ENCODE results near the gene CACNA1B.
"Not testable (repeated sequence)": the region's sequence is repeated elsewhere in the genome, so short reads cannot be mapped to it uniquely, and the experiment has no call there.

CACNA1B gene

DNA sequence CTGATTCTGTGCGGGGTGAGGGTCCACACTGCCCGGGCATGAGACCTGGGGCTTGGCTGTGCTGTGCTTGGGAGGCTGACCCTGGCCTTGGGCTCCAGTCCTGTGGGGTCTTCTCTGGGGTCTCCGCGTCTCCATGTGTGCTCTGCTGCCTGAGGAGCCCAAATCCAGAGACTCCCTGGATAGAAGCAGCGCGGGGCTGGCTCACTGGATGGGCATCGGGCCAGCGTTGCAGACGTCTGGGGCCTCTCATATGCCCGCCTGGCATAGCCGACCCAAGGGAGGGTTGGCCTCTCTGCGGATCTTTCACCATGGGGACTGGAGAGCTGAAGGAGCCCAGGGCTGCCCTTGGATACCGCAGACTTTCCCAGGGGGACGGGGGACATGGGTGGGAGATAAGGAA is 12.4 kb downstream of the CACNA1B start:
- DNase-seq (ENCODE audit: low spot score): not testable (repeated sequence)

DNA sequence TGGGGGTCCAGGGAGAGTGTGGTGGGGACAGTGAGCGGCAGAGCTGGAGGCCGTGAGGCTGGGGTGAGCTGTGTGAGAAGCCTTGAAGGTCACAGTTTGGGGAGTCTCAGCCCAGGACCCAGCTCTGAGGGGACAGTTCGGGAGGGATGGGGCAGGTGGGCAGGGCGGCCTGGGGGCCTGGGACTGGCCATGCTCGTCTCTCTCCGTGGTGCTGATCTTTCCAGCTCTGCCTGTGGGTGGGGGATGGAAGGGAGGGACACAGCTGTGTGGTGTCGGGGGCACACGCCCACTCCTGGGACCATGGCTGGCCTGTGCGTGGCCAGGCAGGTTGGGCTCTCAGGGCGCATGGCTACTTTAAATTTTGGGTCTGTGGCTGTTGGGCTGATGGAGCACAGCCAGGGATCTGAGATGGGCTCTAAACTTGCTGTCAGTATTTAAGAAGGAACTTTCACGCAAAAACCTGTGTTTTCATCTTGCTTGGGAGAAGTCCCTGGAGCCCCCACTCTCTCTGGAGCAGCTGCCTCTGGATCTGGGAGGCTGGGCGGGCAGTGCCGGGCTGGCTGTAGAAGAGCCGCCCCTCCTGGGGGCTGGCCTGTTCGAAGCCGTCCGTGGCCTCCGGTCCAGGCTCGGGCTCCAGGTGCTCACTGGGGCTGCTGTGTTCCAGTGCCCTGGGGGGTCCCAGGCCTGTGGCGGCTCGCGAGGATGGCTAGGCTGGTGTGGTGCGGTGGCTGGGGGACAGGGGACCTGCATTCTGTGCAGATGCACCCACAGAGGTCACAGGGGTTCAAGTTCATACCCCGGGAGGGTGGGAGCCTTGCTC is 13.4 kb downstream of the CACNA1B start:
- not testable (repeated sequence) for DNase-seq (ENCODE audit: low spot score)

DNA sequence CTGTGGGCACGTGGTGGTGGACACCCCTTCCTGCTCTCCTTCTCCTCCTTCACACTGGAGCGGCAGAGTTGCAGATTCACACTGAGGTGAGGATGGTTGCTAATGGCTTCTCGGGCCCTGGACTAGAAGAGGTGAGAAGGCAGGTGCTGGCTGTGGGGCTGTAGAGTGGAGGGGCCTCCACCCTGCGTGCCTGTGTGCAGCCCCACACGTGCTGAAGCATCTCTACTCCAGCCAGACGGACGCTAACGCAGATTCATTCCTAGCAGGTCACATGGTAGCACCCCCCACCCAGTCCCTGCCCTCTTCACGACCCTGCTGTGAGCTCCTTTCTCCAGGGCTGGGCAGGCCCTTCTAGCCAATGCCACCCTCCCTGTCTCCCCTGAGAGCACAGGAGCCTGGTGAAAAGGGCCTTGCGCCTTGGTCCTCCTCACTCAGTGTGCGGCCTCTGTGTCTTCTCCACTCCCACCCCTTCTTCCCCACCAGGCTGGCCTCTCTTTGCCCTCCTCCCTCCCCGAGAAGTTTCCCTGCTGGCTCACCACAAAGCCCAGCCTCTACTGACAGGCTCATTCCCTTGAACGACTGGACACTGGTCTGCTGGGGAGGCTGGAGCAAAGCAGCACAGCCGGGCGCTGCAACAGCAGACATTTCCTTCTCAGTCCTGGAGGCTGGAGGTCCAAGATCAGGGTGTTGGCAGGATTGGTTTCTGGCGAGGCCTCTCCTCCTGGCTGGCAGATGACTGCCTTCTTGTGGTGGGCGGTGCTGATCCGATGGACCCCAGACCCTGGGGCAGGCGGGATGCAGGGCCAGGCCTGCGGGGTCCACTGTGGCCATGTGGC is 14.2 kb downstream of the CACNA1B start:
- no peak for DNase-seq (ENCODE audit: low spot score)

DNA sequence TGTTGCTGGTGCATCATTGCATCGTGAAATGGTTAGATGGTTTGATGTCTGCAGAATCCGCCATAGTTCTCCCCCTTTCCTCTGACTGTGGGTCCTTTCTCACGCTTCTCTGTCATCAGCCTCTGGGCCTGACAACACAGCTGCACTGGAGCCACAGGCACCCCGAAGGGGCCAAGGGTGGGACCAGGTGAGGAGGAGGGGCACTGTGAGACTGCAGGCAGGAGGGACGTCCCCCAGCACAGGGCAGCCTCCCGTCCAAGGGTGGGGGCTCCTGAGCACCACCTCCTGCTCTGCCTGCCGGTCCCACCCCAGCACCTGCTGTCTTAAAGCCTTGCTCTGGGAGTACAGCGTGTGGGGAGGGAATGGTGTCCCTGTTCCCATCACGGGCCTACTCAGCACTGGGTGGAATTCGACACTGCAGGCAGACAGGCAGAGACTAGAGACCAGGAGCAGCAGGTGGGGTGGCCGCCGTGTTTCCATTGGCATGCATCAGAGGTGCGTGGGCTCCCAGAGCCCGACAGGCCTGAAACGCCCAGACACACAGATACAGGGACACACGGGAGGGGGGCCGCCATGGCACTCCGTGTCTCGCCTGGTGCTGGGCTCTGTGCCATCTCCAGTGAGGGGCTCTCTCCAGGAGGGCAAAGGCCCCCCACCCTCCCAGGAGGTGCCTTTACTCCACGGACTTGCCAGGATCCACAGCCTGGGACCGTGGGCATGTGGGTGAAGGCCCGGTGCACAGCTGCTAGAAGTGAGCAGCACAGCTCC is 15.0 kb downstream of the CACNA1B start:
- peak; percentile 6 for DNase-seq (ENCODE audit: low spot score)

DNA sequence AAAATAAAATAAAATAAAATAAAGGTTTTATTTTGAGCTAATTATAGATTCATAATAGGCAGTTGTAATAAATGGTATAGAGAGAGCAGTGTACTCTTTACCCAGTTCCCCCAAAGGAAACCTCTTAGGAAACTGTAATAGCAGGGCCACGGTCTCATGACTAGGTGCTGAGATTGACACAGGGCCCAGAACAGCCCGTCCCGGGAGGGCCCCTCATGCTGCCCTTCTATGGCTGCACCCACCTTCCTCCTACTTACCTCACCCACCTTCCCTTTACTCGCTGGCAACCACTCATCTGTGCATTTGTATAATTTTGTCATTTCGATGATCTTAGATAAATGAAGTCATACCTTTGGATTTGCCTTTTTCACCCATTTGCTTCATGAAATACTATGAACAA is 16.1 kb downstream of the CACNA1B start:
- no peak for DNase-seq (ENCODE audit: low spot score)

DNA sequence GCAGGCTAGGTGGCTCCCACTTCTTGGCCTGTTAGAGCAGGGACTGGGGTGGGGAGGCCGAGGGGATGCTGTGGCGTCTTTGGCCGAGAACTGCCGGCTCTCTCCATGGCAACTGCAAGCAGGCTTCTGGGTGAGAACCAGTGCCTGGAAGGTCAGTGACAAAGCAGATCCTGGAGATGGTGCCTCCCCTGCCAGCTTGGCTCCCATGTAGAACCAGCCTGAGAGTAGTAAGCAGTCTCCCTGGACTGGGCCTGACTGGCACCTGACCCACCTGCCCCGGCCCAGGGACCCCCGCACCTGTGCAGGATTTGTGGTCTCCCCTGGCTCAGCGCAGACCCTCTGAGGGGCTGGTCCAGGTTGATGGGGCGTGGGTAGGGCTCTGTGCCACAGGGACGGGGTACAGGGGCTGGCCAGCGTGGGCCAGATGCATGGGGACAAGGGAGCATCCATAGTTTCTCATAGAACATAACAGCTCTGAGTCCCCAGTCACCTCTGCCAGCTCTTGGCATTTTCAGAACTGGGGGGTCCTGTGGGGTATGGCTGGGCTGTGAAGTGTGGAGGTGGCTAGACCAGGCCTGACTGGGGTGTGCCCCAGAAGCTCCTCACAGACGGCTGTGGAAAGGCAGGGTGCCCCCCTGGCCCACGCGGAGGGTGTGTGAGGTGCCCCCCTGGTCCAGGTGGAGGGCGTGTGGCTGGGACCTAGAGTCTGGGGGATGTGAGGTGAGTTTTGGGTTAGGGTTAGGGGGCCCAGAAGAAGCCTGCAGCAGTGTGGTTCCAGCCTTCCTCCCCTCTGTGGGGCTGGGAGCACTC is 22.2 kb downstream of the CACNA1B start:
- no peak for DNase-seq (ENCODE audit: low spot score)

DNA sequence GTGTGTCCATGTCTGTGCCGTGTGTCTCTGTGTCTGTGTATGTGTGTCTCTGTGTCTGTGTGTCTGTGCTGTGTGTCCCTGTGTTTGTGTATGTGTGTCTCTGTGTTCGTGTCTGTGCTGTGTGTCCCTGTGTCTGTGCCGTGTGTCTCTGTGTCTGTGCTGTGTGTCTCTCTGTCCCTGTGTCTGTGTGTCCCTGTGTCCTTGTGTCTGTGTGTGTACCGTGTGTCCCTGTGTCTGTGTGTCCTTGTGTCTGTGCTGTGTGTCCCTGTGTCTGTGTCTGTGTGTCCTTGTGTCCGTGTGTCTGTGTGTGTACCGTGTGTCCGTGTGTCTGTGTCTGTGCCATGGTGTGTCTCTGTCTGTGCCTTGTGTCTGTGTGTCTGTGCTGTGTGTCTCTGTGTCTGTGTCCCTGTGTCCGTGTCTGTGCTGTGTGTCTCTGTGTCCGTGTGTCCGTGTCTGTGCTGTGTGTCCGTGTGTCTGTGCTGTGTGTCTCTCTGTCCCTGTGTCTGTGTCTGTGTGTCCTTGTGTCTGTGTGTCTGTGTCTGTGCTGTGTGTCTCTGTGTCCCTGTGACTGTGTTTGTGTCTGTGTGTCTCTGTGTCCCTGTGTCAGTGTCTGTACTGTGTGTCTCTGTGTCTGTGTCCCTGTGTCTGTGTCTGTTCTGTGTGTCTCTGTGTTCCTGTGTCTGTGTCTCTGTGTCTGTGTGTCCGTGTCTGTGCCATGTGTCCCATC is 23.2 kb downstream of the CACNA1B start:
- DNase-seq (ENCODE audit: low spot score): no peak

DNA sequence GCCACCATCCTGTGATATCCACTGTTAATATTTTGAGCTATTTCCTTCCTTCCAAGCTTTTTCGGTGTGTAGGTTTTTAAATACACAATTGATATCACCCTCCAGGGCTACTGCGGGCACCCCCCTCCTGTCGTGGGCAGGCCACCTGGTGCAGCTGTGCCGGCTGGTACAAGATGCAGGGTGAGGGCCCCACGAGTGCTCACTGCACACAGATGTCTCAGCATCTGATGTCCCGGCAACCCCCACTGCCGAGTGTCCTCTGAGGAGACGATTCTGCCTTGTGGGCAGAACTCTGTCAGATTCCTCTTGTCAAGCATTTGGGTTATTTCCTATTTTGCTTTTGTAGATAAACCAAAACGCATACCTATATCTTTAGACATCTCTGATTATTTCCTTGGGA is 25.1 kb downstream of the CACNA1B start:
- DNase-seq (ENCODE audit: low spot score): no peak

DNA sequence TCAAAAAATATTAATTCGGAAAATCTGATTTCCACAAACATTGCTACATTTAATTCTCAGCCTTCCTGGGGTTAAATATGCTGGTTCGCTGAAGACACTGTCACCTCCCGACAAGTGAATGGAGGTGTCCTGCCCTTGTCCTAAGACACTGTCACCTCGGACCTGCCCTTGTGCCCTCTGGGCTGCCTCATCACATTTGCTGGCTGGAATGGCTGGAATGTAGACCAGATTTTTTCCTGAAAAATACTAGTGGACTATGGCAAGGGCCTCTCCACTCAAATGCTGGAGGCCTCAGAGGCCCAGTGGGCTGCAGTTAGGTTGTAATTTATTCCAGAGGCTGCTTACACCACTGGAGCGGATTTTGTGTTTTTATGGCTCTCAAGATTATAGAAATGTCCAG is 28.2 kb downstream of the CACNA1B start:
- no peak for DNase-seq (ENCODE audit: low spot score)

DNA sequence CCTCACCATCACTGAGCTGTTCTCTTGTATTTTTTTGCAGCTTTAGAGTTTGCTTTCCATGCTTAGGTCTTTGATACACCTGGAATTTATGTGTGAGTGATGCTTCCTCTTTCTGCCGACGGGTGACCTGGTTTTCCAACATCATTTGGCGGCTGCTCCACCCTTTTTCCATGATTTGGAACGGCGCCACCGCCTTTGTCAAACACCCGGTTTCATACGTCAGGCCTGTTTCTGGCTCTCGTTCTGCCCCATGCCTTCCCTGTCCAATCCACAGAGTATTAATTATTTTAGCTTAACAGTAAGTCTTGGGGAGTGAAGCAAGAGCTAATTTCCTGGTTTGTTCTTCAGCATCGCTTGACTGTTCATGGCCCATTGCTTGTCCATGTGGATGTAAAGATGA is 30.2 kb downstream of the CACNA1B start:
- DNase-seq (ENCODE audit: low spot score): no peak

DNA sequence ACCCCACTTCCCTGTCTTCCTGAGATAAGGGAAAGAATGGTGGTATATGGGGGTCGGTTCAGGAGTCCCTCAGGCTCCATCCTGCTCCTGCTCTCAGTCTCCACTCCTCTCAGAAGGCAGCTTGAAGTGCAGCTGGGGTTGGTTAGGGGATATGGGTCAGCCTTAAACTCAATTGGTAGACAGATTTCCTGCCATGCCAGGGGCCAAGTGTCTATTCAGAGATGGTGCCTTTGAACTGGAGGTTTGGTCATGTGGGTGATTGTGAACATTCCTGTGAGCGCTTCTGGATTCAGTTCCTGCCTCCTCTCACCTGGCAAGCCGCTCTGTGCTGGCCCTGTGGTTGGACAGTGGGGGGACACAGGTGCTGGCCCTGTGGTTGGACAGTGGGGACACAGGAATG is 35.1 kb downstream of the CACNA1B start:
- DNase-seq (ENCODE audit: low spot score): no peak

DNA sequence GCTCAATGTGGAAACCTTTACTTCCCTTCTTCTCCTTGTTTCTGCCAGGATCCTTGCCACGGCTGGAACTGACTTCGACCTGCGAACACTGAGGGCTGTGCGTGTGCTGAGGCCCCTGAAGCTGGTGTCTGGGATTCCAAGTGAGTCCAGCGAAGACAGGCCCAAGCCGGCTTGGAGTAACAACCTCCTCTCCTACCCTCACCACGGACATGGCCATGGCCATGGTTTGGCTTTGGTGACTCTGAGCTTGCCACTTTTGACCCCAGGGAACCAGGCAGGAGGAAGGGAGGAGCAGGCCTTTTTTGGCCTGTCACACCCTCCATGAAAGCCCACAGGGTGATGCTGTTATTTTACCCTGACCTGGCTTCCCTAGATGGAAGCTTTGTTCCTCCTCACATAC is 35.5 kb downstream of the CACNA1B start:
- DNase-seq (ENCODE audit: low spot score): no peak

DNA sequence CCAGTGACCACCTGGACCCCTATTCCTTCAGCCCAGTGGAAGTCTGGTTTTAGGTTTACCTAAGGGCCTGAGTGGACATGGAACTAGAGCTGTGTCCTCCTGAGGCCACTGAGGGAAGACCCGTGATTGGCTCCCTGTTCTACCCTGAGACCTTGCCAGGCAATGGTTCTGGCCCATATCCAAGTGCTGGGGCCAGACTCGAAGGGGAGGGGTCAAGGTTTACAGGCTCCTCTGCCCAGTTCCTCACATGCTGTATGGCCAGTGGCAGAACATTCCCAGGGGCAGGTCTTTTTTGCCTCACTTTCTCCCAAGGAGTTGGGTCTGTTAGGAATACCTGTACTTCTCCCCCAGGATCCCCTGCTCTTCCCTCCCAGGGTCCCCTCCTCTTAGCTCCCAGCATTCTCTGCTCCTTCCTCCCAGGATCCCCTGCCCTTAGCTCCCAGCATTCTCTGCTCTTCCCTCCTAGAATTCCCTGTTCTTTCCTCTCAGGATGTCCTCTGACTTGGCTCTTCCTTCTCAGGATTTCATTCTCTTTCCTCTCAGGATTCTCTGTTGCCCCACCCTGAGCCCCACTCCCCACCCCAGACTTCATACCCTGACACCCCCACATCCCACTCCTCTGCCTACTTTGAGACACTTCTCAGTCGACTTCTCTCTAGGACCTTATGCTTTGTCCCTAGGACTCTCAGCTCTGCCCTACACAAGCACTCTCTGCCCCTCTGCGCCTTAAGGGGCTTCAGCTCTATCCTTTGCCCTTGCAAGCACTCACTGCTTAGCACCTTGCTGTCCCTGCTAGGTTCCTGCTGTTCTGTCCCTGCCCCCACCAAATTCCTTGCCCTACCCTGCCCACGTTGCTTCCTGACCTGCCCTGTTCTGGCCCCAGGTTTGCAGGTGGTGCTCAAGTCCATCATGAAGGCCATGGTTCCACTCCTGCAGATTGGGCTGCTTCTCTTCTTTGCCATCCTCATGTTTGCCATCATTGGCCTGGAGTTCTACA is 36.5 kb downstream of the CACNA1B start:
- no peak for DNase-seq (ENCODE audit: low spot score)

DNA sequence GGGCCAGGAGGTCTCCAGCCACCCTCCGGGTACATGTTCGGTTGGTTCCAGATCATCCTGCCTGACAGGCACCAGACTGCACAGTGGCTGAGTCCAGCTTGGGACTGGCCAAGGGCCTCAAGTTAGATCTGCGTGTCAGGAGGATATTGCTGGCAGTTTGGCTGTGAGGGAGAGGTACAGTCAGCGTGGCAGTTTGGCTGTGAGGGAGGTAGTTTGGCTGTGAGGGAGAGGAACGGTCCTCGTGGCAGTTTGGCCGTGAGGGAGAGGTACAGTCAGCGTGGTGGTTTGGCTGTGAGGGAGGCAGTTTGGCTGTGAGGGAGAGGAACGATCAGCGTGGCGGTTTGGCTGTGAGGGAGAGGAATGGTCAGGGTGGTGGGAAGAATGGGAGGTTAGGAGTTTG is 39.0 kb downstream of the CACNA1B start:
- DNase-seq (ENCODE audit: low spot score): no peak

DNA sequence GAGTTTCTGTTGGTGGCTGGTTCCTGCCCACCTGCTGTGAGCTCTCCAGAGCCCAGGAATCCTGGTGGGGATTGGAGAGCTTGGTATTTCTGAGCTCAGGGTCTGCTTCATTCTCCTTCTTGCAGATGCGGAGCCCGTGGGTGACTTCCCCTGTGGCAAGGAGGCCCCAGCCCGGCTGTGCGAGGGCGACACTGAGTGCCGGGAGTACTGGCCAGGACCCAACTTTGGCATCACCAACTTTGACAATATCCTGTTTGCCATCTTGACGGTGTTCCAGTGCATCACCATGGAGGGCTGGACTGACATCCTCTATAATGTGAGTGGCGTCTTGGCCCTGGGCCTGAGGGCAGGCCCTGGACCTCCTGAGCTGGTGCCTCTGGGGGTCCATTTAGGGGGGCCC is 39.5 kb downstream of the CACNA1B start:
- DNase-seq (ENCODE audit: low spot score): no peak

DNA sequence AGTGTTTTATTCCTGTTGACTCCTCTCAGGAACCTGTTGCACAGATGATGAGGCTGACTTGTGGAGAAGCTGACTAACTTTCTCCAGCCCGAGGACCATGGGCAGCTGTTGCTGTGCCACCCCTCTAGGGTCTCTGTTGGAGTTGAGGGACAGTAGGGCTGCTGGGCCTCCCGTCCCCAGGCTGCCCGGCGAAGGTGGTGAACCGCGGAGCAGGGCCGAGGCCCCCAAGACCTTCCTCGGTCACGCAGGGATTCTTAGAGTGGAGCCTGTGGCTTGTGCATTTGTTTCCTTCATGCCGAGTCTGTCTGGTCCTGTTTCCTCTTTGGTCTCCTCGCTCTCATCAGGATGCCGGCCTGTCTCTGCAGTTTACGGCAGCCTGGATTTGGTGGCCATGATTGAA is 40.2 kb downstream of the CACNA1B start:
- no peak for DNase-seq (ENCODE audit: low spot score)

DNA sequence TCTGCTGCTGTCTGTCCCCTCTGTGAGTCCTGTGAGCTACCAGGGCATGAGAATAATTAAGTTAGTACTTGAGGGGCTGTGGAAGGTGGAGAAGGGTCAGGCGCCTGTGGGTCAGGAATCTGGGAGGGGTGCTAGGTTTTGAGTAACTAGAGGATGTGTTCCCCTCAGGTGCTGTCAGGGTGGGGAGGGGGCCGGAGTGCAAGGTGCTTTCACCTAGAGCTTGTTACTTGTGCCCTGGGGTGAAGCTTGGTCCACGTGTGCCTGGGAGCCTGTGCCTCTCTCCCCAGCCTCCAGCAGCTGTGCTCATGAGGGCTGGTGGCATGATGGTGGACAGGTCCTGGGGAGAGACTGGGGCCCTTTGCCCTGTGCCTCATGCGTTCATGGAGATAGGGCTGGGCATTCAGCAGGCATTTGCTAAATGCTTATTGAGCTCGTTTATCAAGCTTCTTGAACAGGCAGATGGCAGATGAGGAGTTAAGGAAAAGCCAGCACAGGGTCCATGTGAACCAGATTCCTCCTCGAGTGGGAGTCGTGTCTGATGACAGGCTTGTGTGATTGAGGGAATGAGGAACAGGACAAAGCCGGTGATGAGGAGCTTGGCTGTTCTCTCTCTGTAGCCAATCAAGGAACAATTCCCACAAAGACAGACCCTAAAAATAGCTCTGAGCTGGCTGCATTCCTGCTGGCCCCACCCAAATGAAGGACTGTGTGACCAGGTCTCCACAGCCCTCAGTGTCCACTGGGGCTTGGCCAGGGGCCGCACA is 40.9 kb downstream of the CACNA1B start:
- DNase-seq (ENCODE audit: low spot score): no peak

DNA sequence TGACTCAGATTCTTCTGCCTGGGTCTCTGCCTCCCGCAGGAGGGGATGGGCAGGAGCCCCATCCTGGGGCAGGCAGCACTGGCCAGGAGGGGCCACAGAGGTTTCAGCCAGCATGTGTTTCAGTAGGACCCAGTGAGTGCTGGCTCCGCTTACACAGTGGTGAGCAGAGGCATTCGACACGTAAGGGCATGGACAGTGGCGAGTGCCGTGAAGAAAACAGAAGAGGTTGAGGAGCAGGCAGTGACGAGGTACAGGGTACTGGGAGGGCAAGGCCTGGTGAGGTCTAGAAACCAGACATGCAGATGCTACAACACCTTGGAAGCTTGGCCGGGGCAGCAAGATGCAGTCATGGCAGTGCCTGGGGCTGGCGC is 41.5 kb downstream of the CACNA1B start:
- no peak for DNase-seq (ENCODE audit: low spot score)

DNA sequence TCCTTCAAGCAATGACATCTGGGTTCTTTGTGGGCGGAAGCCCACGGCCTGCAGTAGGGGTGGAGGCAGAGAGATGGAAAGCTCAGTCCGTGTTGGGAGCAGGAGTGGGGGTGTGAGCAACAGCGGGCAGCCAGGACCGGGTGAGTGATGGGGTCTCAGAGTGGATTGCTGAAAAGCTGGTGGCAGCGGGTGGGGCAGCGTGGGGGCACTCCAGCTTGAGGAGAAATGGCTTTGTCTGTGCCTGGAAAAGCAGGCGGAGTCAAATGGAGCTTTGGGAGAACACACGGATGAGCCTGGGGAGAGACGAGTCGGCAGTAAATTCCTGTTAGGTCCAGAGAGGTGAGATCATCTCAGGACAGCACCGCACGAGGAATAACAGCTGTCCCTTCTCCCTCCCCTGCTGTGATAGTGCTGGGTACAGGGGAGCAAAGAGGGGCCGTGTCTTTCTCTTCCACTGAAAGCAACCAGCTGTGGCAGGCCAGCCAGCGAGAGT is 42.1 kb downstream of the CACNA1B start:
- DNase-seq (ENCODE audit: low spot score): no peak
